ENCODE results near the gene ATP1A2.
"Not testable (repeated sequence)": the region's sequence is repeated elsewhere in the genome, so short reads cannot be mapped to it uniquely, and the experiment has no call there.

Gene ATP1A2

GRCh38 chr1:160107512-160107911 lies 8.0 kb upstream of the ATP1A2 start:
- Histone ChIP-seq H3K27me3 (ENCODE audit: insufficient read depth, low read length) (no peaks in the 10 kb centered on the region), H3K9me3 (ENCODE audit: insufficient read depth, low read depth, low read length) (no peaks in the 10 kb centered on the region), H3K9ac (ENCODE audit: low read depth, low read length) (no peak overlapping the region), H3K36me3 (ENCODE audit: insufficient read depth, low read depth, low read length) (no peaks in the 10 kb centered on the region), H3K27ac (ENCODE audit: low read length) (no peak overlapping the region), H3K4me1 (ENCODE audit: insufficient read depth, low read length) (peaks cover 18% of the 10 kb centered on the region), H3K4me3 (ENCODE audit: low read length) (no peak overlapping the region)

- Histone ChIP-seq H3K27ac (ENCODE audit: low read length) (peak overlapping the region; percentile 26), H3K4me3 (ENCODE audit: low read length) (no peak overlapping the region), H3K9ac (ENCODE audit: low read depth, low read length) (peak overlapping the region; percentile 38; the same call in 1 of the 2 replicates), H3K36me3 (ENCODE audit: insufficient read depth, low read depth, low read length) (no peaks in the 10 kb centered on the region), H3K4me1 (ENCODE audit: insufficient read depth, low read length) (peaks cover 17% of the 10 kb centered on the region; the same call in 1 of the 2 replicates), H3K27me3 (ENCODE audit: insufficient read depth, low read length) (no peaks in the 10 kb centered on the region), H3K9me3 (ENCODE audit: insufficient read depth, low read depth, low read length) (no peaks in the 10 kb centered on the region)
Observed at GRCh38 chr1:160108888-160109662, 6.5 kb upstream of the ATP1A2 start.

GRCh38 chr1:160109686-160110085 lies 5.9 kb upstream of the ATP1A2 start:
- Histone ChIP-seq H3K27ac (ENCODE audit: low read length) (no peak overlapping the region), H3K9me3 (ENCODE audit: insufficient read depth, low read depth, low read length) (no peaks in the 10 kb centered on the region)

GRCh38 chr1:160111462-160111861 lies 4.1 kb upstream of the ATP1A2 start:
- not testable (repeated sequence) for H3K9ac ChIP-seq (ENCODE audit: low read depth, low read length); H3K27ac ChIP-seq (ENCODE audit: low read length); H3K9me3 ChIP-seq (ENCODE audit: insufficient read depth, low read depth, low read length); H3K36me3 ChIP-seq (ENCODE audit: insufficient read depth, low read depth, low read length); H3K4me3 ChIP-seq (ENCODE audit: low read length); H3K27me3 ChIP-seq (ENCODE audit: insufficient read depth, low read length)
- peaks cover 19% of the 10 kb centered on the region; the same call in 1 of the 2 replicates for H3K4me1 ChIP-seq (ENCODE audit: insufficient read depth, low read length)

More at GRCh38 chr1:160109686-160110085, 5.9 kb upstream of the ATP1A2 start:
- Histone ChIP-seq H3K4me3 (ENCODE audit: low read length) (no peak overlapping the region), H3K9ac (ENCODE audit: low read depth, low read length) (no peak overlapping the region), H3K36me3 (ENCODE audit: insufficient read depth, low read depth, low read length) (no peaks in the 10 kb centered on the region), H3K27me3 (ENCODE audit: insufficient read depth, low read length) (no peaks in the 10 kb centered on the region), H3K4me1 (ENCODE audit: insufficient read depth, low read length) (peaks cover 18% of the 10 kb centered on the region; the same call in 1 of the 2 replicates)

GRCh38 chr1:160112357-160112756 lies 3.2 kb upstream of the ATP1A2 start:
- H3K4me3 ChIP-seq (ENCODE audit: low read length): no peak overlapping the region
- H3K36me3 ChIP-seq (ENCODE audit: insufficient read depth, low read depth, low read length): no peaks in the 10 kb centered on the region
- H3K4me1 ChIP-seq (ENCODE audit: insufficient read depth, low read length): peaks cover 27% of the 10 kb centered on the region
- H3K9ac ChIP-seq (ENCODE audit: low read depth, low read length): no peak overlapping the region
- H3K27me3 ChIP-seq (ENCODE audit: insufficient read depth, low read length): no peaks in the 10 kb centered on the region
- H3K9me3 ChIP-seq (ENCODE audit: insufficient read depth, low read depth, low read length): no peaks in the 10 kb centered on the region
- H3K27ac ChIP-seq (ENCODE audit: low read length): no peak overlapping the region

- H3K4me1 ChIP-seq (ENCODE audit: insufficient read depth, low read length): peaks cover 38% of the 10 kb centered on the region
- no peak overlapping the region for H3K4me3 ChIP-seq (ENCODE audit: low read length)
- H3K36me3 ChIP-seq (ENCODE audit: insufficient read depth, low read depth, low read length): no peaks in the 10 kb centered on the region
- H3K9me3 ChIP-seq (ENCODE audit: insufficient read depth, low read depth, low read length): no peaks in the 10 kb centered on the region
- H3K27ac ChIP-seq (ENCODE audit: low read length): no peak overlapping the region
- no peak overlapping the region for H3K9ac ChIP-seq (ENCODE audit: low read depth, low read length)
- H3K27me3 ChIP-seq (ENCODE audit: insufficient read depth, low read length): no peaks in the 10 kb centered on the region
Observed at GRCh38 chr1:160113407-160113806, 2.2 kb upstream of the ATP1A2 start.

GRCh38 chr1:160114085-160114484 lies 1.5 kb upstream of the ATP1A2 start:
- Histone ChIP-seq H3K9ac (ENCODE audit: low read depth, low read length) (no peak overlapping the region), H3K27me3 (ENCODE audit: insufficient read depth, low read length) (no peaks in the 10 kb centered on the region), H3K9me3 (ENCODE audit: insufficient read depth, low read depth, low read length) (no peaks in the 10 kb centered on the region), H3K36me3 (ENCODE audit: insufficient read depth, low read depth, low read length) (peaks cover 4% of the 10 kb centered on the region; the same call in 1 of the 2 replicates), H3K4me3 (ENCODE audit: low read length) (no peak overlapping the region), H3K4me1 (ENCODE audit: insufficient read depth, low read length) (peaks cover 40% of the 10 kb centered on the region), H3K27ac (ENCODE audit: low read length) (no peak overlapping the region)

GRCh38 chr1:160116283-160117147 lies 956 bp downstream of the ATP1A2 start:
- Histone ChIP-seq H3K27me3 (ENCODE audit: insufficient read depth, low read length) (no peaks in the 10 kb centered on the region), H3K9ac (ENCODE audit: low read depth, low read length) (peak overlapping the region; percentile 48; the same call in 1 of the 2 replicates)

GRCh38 chr1:160117300-160117699 lies 1.7 kb downstream of the ATP1A2 start:
- H3K27ac ChIP-seq (ENCODE audit: low read length): peak overlapping the region; percentile 16
- H3K9me3 ChIP-seq (ENCODE audit: insufficient read depth, low read depth, low read length): no peaks in the 10 kb centered on the region
- H3K9ac ChIP-seq (ENCODE audit: low read depth, low read length): peak overlapping the region; percentile 48; the same call in 1 of the 2 replicates
- no peaks in the 10 kb centered on the region for H3K27me3 ChIP-seq (ENCODE audit: insufficient read depth, low read length)
- peaks cover 31% of the 10 kb centered on the region for H3K4me1 ChIP-seq (ENCODE audit: insufficient read depth, low read length)
- H3K4me3 ChIP-seq (ENCODE audit: low read length): peak overlapping the region; percentile 63; the same call in 1 of the 2 replicates
- peaks cover 17% of the 10 kb centered on the region for H3K36me3 ChIP-seq (ENCODE audit: insufficient read depth, low read depth, low read length)

More at GRCh38 chr1:160116283-160117147, 956 bp downstream of the ATP1A2 start:
- no peaks in the 10 kb centered on the region for H3K9me3 ChIP-seq (ENCODE audit: insufficient read depth, low read depth, low read length)
- no peak overlapping the region for H3K27ac ChIP-seq (ENCODE audit: low read length)
- peaks cover 11% of the 10 kb centered on the region for H3K36me3 ChIP-seq (ENCODE audit: insufficient read depth, low read depth, low read length)
- peak overlapping the region; percentile 63 for H3K4me3 ChIP-seq (ENCODE audit: low read length)
- peaks cover 31% of the 10 kb centered on the region for H3K4me1 ChIP-seq (ENCODE audit: insufficient read depth, low read length)

- Histone ChIP-seq H3K36me3 (ENCODE audit: insufficient read depth, low read depth, low read length) (peaks cover 21% of the 10 kb centered on the region), H3K4me1 (ENCODE audit: insufficient read depth, low read length) (peaks cover 31% of the 10 kb centered on the region), H3K27me3 (ENCODE audit: insufficient read depth, low read length) (no peaks in the 10 kb centered on the region), H3K4me3 (ENCODE audit: low read length) (peak overlapping the region; percentile 63; the same call in 1 of the 2 replicates), H3K9ac (ENCODE audit: low read depth, low read length) (peak overlapping the region; percentile 48; the same call in 1 of the 2 replicates), H3K27ac (ENCODE audit: low read length) (peak overlapping the region; percentile 16), H3K9me3 (ENCODE audit: insufficient read depth, low read depth, low read length) (no peaks in the 10 kb centered on the region)
Observed at GRCh38 chr1:160117709-160118183, 2.2 kb downstream of the ATP1A2 start.

- H3K4me3 ChIP-seq (ENCODE audit: low read length): no peak overlapping the region
- H3K4me1 ChIP-seq (ENCODE audit: insufficient read depth, low read length): peaks cover 27% of the 10 kb centered on the region
- H3K9ac ChIP-seq (ENCODE audit: low read depth, low read length): no peak overlapping the region
- H3K27ac ChIP-seq (ENCODE audit: low read length): no peak overlapping the region
- peaks cover 33% of the 10 kb centered on the region for H3K36me3 ChIP-seq (ENCODE audit: insufficient read depth, low read depth, low read length)
- no peaks in the 10 kb centered on the region for H3K27me3 ChIP-seq (ENCODE audit: insufficient read depth, low read length)
- no peaks in the 10 kb centered on the region for H3K9me3 ChIP-seq (ENCODE audit: insufficient read depth, low read depth, low read length)
Observed at GRCh38 chr1:160118928-160119327, 3.4 kb downstream of the ATP1A2 start.

Data from iPS-20b (cell line).